Osteoblast (primary cell): ENCODE results near the gene IL7R. TPM values are rescaled to one million over a fixed set of nuclear protein-coding genes. Genes with fewer than 3 reads are reported as not detected.
A peak's percentile ranks its signal among the peaks of the same experiment; 100 is the strongest.

Experiments
- DNase-seq: peaks from one replicate; pipeline ENCODE4 v3.0.0; 2011; ENCODE audit warnings: low spot score, mixed read lengths; ENCODE audit not compliant: insufficient read length; ENCODE audit errors: missing footprints
- H2AFZ ChIP-seq: 2 replicates; pipeline ENCODE4 v1.6.0; 2011; ENCODE audit warnings: mild to moderate bottlenecking, low read length
- H3K27ac ChIP-seq: 2 replicates; pipeline ENCODE4 v1.5.1; 2011; ENCODE audit warnings: mild to moderate bottlenecking, low read depth, low read length, moderate library complexity
- H3K27me3 ChIP-seq: 2 replicates; pipeline ENCODE4 v1.6.0; 2012; ENCODE audit warnings: mild to moderate bottlenecking, control low read depth, inconsistent platforms, low read length, moderate library complexity; ENCODE audit not compliant: insufficient read depth
- H3K36me3 ChIP-seq: 2 replicates; pipeline ENCODE4 v1.5.1; 2011; ENCODE audit warnings: mild to moderate bottlenecking, low read length, control low read depth, moderate library complexity; ENCODE audit not compliant: insufficient read depth
- H3K4me1 ChIP-seq: 2 replicates; pipeline ENCODE4 v1.5.1; 2011; ENCODE audit warnings: mild to moderate bottlenecking, low read length, control low read depth, moderate library complexity; ENCODE audit not compliant: insufficient read depth
- H3K4me2 ChIP-seq: 2 replicates; pipeline ENCODE4 v1.6.0; 2011; ENCODE audit warnings: mild to moderate bottlenecking, low read length; ENCODE audit not compliant: insufficient read depth
- H3K4me3 ChIP-seq: fragments of 200-600 bp; sonication (generic); 3 replicates; pipeline ENCODE4 v1.5.1; 2012; ENCODE audit warnings: mild to moderate bottlenecking, low read length, inconsistent platforms; ENCODE audit not compliant: insufficient read depth
- H3K79me2 ChIP-seq: 2 replicates; pipeline ENCODE4 v1.6.0; 2012; ENCODE audit warnings: mild to moderate bottlenecking, low read length, control low read depth, inconsistent platforms; ENCODE audit not compliant: insufficient read depth
- H3K9me3 ChIP-seq: 2 replicates; pipeline ENCODE4 v1.5.1; 2011; ENCODE audit warnings: low read depth, low read length, control low read depth
- H4K20me1 ChIP-seq: 2 replicates; pipeline ENCODE4 v1.6.0; 2012; ENCODE audit warnings: mild to moderate bottlenecking, low read length, control low read depth; ENCODE audit not compliant: insufficient read depth
- total RNA-seq: library from RNA; depleted of rRNA; stranded (reverse); fragments of >200 nt; gene quantifications from 2 replicates; pipeline ENCODE4 v1.2.3, GENCODE V29; 2012
- TF ChIP-seq, protein P1 (sequence below): IDR thresholded peaks from 2 replicates; pipeline ENCODE4 v1.5.1; 2011; ENCODE audit warnings: mild to moderate bottlenecking, low read depth, low read length, moderate library complexity; ENCODE audit errors: extremely low read depth

Gene IL7R
- total RNA-seq, 1 donor = 2.2 TPM

DNA sequence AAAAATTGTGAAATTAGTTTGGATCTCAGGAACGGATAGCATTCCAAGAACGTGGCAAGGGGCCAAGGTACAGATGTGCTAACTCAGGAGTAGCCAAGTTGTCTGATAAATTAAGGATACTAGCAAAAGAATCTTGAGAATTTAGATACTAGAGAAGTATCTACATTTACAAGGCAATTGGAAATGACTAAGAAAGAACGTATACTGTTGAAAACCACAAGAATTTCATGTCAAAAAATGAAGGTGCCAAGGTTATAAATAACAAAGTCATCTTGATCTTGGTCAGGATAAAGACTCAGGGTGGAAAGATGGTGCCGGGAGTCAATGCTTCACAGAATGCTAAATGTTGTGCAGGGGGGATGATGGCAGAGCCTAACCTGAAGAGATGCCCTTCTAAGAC lies 62.5 kb downstream of the IL7R start:
- no peaks in the 10 kb centered on the region for H4K20me1 ChIP-seq
- H3K4me3 ChIP-seq = no peak overlapping the region
- H3K4me2 ChIP-seq = peak overlapping the region; percentile 9
- H2AFZ ChIP-seq = no peak overlapping the region
- no peaks in the 10 kb centered on the region for H3K27me3 ChIP-seq
- no peaks in the 10 kb centered on the region for H3K36me3 ChIP-seq
- TF ChIP-seq, protein P1, sequence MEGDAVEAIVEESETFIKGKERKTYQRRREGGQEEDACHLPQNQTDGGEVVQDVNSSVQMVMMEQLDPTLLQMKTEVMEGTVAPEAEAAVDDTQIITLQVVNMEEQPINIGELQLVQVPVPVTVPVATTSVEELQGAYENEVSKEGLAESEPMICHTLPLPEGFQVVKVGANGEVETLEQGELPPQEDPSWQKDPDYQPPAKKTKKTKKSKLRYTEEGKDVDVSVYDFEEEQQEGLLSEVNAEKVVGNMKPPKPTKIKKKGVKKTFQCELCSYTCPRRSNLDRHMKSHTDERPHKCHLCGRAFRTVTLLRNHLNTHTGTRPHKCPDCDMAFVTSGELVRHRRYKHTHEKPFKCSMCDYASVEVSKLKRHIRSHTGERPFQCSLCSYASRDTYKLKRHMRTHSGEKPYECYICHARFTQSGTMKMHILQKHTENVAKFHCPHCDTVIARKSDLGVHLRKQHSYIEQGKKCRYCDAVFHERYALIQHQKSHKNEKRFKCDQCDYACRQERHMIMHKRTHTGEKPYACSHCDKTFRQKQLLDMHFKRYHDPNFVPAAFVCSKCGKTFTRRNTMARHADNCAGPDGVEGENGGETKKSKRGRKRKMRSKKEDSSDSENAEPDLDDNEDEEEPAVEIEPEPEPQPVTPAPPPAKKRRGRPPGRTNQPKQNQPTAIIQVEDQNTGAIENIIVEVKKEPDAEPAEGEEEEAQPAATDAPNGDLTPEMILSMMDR = no peak
- H3K9me3 ChIP-seq = no peaks in the 10 kb centered on the region
- DNase-seq = peak; percentile 58
- H3K79me2 ChIP-seq = no peaks in the 10 kb centered on the region
- H3K27ac ChIP-seq = no peak overlapping the region
- H3K4me1 ChIP-seq = peaks cover 16% of the 10 kb centered on the region

DNA sequence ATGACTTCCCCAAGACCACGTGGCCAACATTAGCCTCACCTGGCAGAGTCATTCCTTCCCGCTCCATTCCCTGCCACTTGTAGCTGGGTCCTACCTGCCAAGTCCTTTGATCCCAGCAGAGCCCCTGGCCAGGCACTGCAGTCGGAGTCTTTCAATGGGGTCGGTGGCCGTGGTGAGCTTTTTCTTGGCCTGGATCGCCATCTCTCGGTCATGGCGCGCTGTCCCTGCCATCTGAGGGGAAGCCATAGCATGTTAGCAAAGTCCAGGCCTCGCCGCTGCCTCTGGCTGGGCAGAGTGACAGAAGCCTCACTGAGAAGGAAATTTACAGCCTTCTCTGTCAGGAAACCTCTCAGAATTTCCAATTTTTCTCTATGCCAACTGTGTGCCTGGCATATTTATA lies 64.2 kb downstream of the IL7R start:
- H3K4me2 ChIP-seq = no peak overlapping the region
- H3K27ac ChIP-seq = no peak overlapping the region
- DNase-seq = no peak
- H3K27me3 ChIP-seq = no peaks in the 10 kb centered on the region
- H3K36me3 ChIP-seq = no peaks in the 10 kb centered on the region
- H3K4me1 ChIP-seq = peaks cover 27% of the 10 kb centered on the region
- no peak overlapping the region for H3K4me3 ChIP-seq
- no peaks in the 10 kb centered on the region for H3K79me2 ChIP-seq
- no peaks in the 10 kb centered on the region for H3K9me3 ChIP-seq
- TF ChIP-seq, protein P1 = peak; percentile 21
- no peak overlapping the region for H2AFZ ChIP-seq
- no peaks in the 10 kb centered on the region for H4K20me1 ChIP-seq

DNA sequence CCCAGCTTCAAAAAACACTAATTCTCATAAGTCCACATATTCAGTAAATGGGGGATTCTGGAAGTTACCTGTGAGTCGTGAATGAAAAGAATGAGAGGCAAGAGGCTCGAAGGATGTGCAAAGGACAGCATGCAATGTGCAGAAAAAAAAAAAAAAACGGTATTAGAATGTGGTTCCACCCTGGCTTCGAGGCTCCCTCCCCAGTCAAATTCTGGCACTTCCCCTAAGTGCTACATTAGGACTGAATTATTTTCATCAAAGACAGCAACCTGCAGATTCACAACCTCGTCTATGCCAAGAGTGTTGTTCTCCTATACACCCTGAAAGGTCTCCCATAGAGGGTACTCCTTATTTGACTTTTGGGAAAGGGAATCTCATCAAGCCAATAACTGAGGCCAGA lies 65.2 kb downstream of the IL7R start:
- peaks cover 30% of the 10 kb centered on the region for H3K4me1 ChIP-seq
- H3K9me3 ChIP-seq = no peaks in the 10 kb centered on the region
- no peaks in the 10 kb centered on the region for H4K20me1 ChIP-seq
- H3K27me3 ChIP-seq = peaks cover 2% of the 10 kb centered on the region
- TF ChIP-seq, protein P1 = no peak
- H3K27ac ChIP-seq = no peak overlapping the region
- no peak overlapping the region for H3K4me2 ChIP-seq
- no peak overlapping the region for H2AFZ ChIP-seq
- no peak overlapping the region for H3K4me3 ChIP-seq
- no peaks in the 10 kb centered on the region for H3K79me2 ChIP-seq
- DNase-seq = no peak
- H3K36me3 ChIP-seq = no peaks in the 10 kb centered on the region

DNA sequence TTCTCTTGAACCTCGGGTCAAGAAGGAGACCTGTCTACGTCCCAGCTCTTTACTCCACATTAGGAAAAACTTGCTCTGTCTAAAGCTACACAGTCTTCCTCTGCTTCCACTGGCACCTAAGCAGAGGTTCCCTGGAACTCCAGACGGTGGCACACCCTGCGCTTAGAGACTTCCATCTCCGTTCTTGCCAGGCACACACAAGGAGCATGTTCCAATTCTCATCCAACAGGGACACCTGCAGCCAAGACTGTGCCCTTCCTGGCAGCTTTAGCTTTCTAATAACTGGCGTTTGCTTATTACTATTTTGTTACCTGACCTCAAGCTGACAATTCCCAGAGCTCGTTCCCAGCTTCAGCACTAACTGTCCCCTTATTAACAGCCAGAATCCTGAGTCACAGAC lies 65.8 kb downstream of the IL7R start:
- no peak for DNase-seq
- TF ChIP-seq, protein P1 = no peak

More for the DNA sequence above, 65.8 kb downstream of the IL7R start:
- no peaks in the 10 kb centered on the region for H3K79me2 ChIP-seq
- H3K4me1 ChIP-seq = peaks cover 30% of the 10 kb centered on the region
- no peak overlapping the region for H3K27ac ChIP-seq
- H3K4me2 ChIP-seq = no peak overlapping the region
- H3K9me3 ChIP-seq = no peaks in the 10 kb centered on the region
- no peaks in the 10 kb centered on the region for H3K36me3 ChIP-seq
- no peaks in the 10 kb centered on the region for H4K20me1 ChIP-seq
- peaks cover 8% of the 10 kb centered on the region for H3K27me3 ChIP-seq
- no peak overlapping the region for H3K4me3 ChIP-seq
- H2AFZ ChIP-seq = no peak overlapping the region
